Upper lobe of left lung (tissue), 6 donors: ENCODE data around the gene DQX1. TPM values are rescaled to one million over a fixed set of nuclear protein-coding genes. Genes with fewer than 3 reads are reported as not detected.

Source experiments
- ATAC-seq, 2 donors: fragments of 200-7000 bp; cut with Tn5 transposase; one replicate each; pipeline ENCODE4 v1.9.1; 2022; ENCODE audit warnings: mild to moderate bottlenecking in 2 of 2, moderate library complexity in 2 of 2; ENCODE audit not compliant: low FRiP score in 2 of 2
- DNase-seq, 2 donors: peaks; one replicate each; pipeline ENCODE4 v3.0.0-alpha.2; 2019 to 2020
- H3K27ac ChIP-seq, 4 donors: fragments of 200-600 bp; sonication (generic); one replicate each; pipeline ENCODE4 v1.5.1; 2016 to 2019
- H3K27me3 ChIP-seq, 4 donors: fragments of 200-600 bp; sonication (generic); one replicate each; pipeline ENCODE4 v1.5.1; 2017 to 2019
- H3K36me3 ChIP-seq, 4 donors: fragments of 200-600 bp; sonication (generic); one replicate each; pipeline ENCODE4 v1.5.1; 2016 to 2019
- H3K4me1 ChIP-seq, 4 donors: fragments of 200-600 bp; sonication (generic); one replicate each; pipeline ENCODE4 v1.5.1; 2018 to 2019
- H3K4me3 ChIP-seq, 4 donors: fragments of 200-600 bp; sonication (generic); one replicate each; pipeline ENCODE4 v1.5.1; 2017 to 2019; ENCODE audit warnings: mild to moderate bottlenecking in 2 of 4, moderate library complexity in 1 of 4
- H3K9me3 ChIP-seq, 4 donors: fragments of 200-600 bp; sonication (generic); one replicate each; pipeline ENCODE4 v1.5.1; 2018 to 2019
- CTCF ChIP-seq, 6 experiments: fragments of 450-650 bp in 4 of 6; fragments of 200-600 bp in 2 of 6; sonication (generic) in 2 of 6; IDR thresholded peaks; one replicate each; pipeline ENCODE4 v1.5.1; 2016 to 2019; ENCODE audit warnings: antibody characterized with exemption in 6 of 6
- EP300 ChIP-seq, 4 donors: sonication (generic); formaldehyde crosslinking; IDR thresholded peaks; one replicate each; pipeline ENCODE4 v1.5.1; 2017; ENCODE audit warnings: antibody characterized with exemption in 4 of 4, control low read depth in 2 of 4
- POLR2A ChIP-seq, 4 donors: fragments of 450-650 bp; IDR thresholded peaks; one replicate each; pipeline ENCODE4 v1.5.1; 2016 to 2017; ENCODE audit warnings: antibody characterized with exemption in 4 of 4, mild to moderate bottlenecking in 2 of 4
- POLR2AphosphoS5 ChIP-seq, 2 donors: sonication (generic); formaldehyde crosslinking; IDR thresholded peaks; one replicate each; pipeline ENCODE4 v1.5.1; 2017; ENCODE audit warnings: antibody characterized with exemption in 2 of 2
- WGBS, 2 donors: methylation state at CpG; one replicate each; pipeline ENCODE4 v1.1.5; 2017 to 2018; 5-methylcytosine and 5-hydroxymethylcytosine counted together
- total RNA-seq, 6 donors: library from RNA; depleted of rRNA in 4 of 6; stranded (reverse); fragments of >200 nt in 4 of 6; gene quantifications; one replicate each; pipeline versions ENCODE4 v1.1.0 to v1.2.1, GENCODE V29; 2016 to 2021
- donor health status: DM: no; HTN: no; CAD: no; lungs with moderate emphysema.
- donor health status: DM: no; HTN: yes; CAD: no; lungs with severe emphysema.

Gene DQX1
- total RNA-seq, 6 donors from 2014 or later = 0.26 to 0.37 (median 0.33) TPM; not detected in 3

GRCh38 chr2:74548285-74548899 lies 22.4 kb upstream of the DQX1 start:
- Histone ChIP-seq H3K27ac (peak overlapping the region; percentile 48 to 83 (median 69)), H3K9me3 (no peaks in the 10 kb centered on the region), H3K4me3 (peak overlapping the region; percentile 56 to 72 (median 68)), H3K36me3 (no peaks in the 10 kb centered on the region), H3K27me3 (no peaks in the 10 kb centered on the region), H3K4me1 (peaks cover 11 to 25% (median 14%) of the 10 kb centered on the region in 4 donors)
- no peak for DNase-seq
- WGBS, 2 donors = 20 to 33% methylated on average over 15 to 24 of the region's 26 CpGs
- ATAC-seq = peak in 1 of 2 donors; percentile 28
- TF ChIP-seq POLR2AphosphoS5 (IDR thresholded peaks at IDR 0.05) (no peak), EP300 (IDR thresholded peaks at IDR 0.05) (no peak), CTCF (IDR thresholded peaks at IDR 0.05) (no peak), POLR2A (IDR thresholded peaks at IDR 0.05) (no peak)

- ATAC-seq = no peak
- H3K9me3 ChIP-seq = no peaks in the 10 kb centered on the region
- no peak for DNase-seq
- H3K27ac ChIP-seq = no peak overlapping the region
- no peaks in the 10 kb centered on the region for H3K27me3 ChIP-seq
- H3K4me3 ChIP-seq = no peak overlapping the region
- WGBS, 2 donors = 87 to 88% methylated on average over 3 of the region's 3 CpGs
- TF ChIP-seq POLR2A (IDR thresholded peaks at IDR 0.05) (no peak), EP300 (IDR thresholded peaks at IDR 0.05) (no peak), POLR2AphosphoS5 (IDR thresholded peaks at IDR 0.05) (no peak), CTCF (IDR thresholded peaks at IDR 0.05) (no peak)
- H3K4me1 ChIP-seq = peaks cover 9 to 23% (median 12%) of the 10 kb centered on the region in 4 donors
- H3K36me3 ChIP-seq = no peaks in the 10 kb centered on the region
Measured at GRCh38 chr2:74546004-74546403, 20.0 kb upstream of the DQX1 start.

- no peak for DNase-seq
- 87 to 91% methylated on average over 3 of the region's 3 CpGs for WGBS, 2 donors
- Histone ChIP-seq H3K36me3 (no peaks in the 10 kb centered on the region), H3K4me3 (no peak overlapping the region), H3K27me3 (no peaks in the 10 kb centered on the region), H3K4me1 (peaks cover 6 to 16% (median 9%) of the 10 kb centered on the region in 4 donors), H3K9me3 (no peaks in the 10 kb centered on the region), H3K27ac (no peak overlapping the region)
- ATAC-seq = no peak
- TF ChIP-seq POLR2AphosphoS5 (IDR thresholded peaks at IDR 0.05) (no peak), CTCF (IDR thresholded peaks at IDR 0.05) (no peak), EP300 (IDR thresholded peaks at IDR 0.05) (no peak), POLR2A (IDR thresholded peaks at IDR 0.05) (no peak)
Measured at GRCh38 chr2:74544634-74545033, 18.6 kb upstream of the DQX1 start.

GRCh38 chr2:74542978-74543377 lies 16.9 kb upstream of the DQX1 start:
- no peak for TF ChIP-seq CTCF (IDR thresholded peaks at IDR 0.05)
- no peak for TF ChIP-seq EP300 (IDR thresholded peaks at IDR 0.05)
- TF ChIP-seq POLR2AphosphoS5 (IDR thresholded peaks at IDR 0.05) = no peak
- no peak for TF ChIP-seq POLR2A (IDR thresholded peaks at IDR 0.05)
- no peak overlapping the region for H3K4me3 ChIP-seq
- H3K4me1 ChIP-seq = no peaks in the 10 kb centered on the region
- H3K9me3 ChIP-seq = no peaks in the 10 kb centered on the region
- no peak overlapping the region for H3K27ac ChIP-seq
- no peak for DNase-seq
- no peak for ATAC-seq
- H3K27me3 ChIP-seq = no peaks in the 10 kb centered on the region
- no peaks in the 10 kb centered on the region for H3K36me3 ChIP-seq
- WGBS, 2 donors = 88 to 90% methylated on average over 1 of the region's 1 CpG

GRCh38 chr2:74540291-74540690 lies 14.3 kb upstream of the DQX1 start:
- H3K9me3 ChIP-seq = no peaks in the 10 kb centered on the region
- H3K27ac ChIP-seq = peak overlapping the region in 3 of 4 donors; percentile 49 to 74 (median 65)
- H3K27me3 ChIP-seq = no peaks in the 10 kb centered on the region
- no peaks in the 10 kb centered on the region for H3K4me1 ChIP-seq
- TF ChIP-seq CTCF (IDR thresholded peaks at IDR 0.05) = no peak
- no peak for TF ChIP-seq POLR2A (IDR thresholded peaks at IDR 0.05)
- no peak for TF ChIP-seq POLR2AphosphoS5 (IDR thresholded peaks at IDR 0.05)
- no peak for TF ChIP-seq EP300 (IDR thresholded peaks at IDR 0.05)
- DNase-seq (no peak), ATAC-seq (peak; percentile 21 to 88)
- H3K36me3 ChIP-seq = no peaks in the 10 kb centered on the region
- H3K4me3 ChIP-seq = no peak overlapping the region
- WGBS, 2 donors = 58 to 72% methylated on average over 5 of the region's 5 CpGs
